Adrenal gland (tissue), 12 donors: ENCODE measurements around the gene ZNF618. TPM values are rescaled to one million over a fixed set of nuclear protein-coding genes. Genes with fewer than 3 reads are reported as not detected.
A peak's percentile ranks its signal among the peaks of the same experiment; 100 is the strongest.

Experiments used
- DNase-seq, 7 donors: peaks; one replicate each; pipeline ENCODE4 v3.0.0-alpha.2; 2019 to 2020
- H3K27ac ChIP-seq, 5 donors: fragments of 200-600 bp; sonication (generic) in 4 of 5; 1 replicate in 3 of 5; 2 replicates in 2 of 5; pipeline versions ENCODE4 v1.5.1 to v1.8.0; 2016 to 2020; ENCODE audit warnings: mild to moderate bottlenecking in 1 of 5
- H3K27me3 ChIP-seq: fragments of 200-600 bp; 2 replicates; pipeline ENCODE4 v1.8.0; 2021
- H3K36me3 ChIP-seq, 2 donors: fragments of 200-600 bp; replicated peaks in 1 of 2; 1 replicate in 1 of 2; 2 replicates in 1 of 2; pipeline versions ENCODE4 v1.5.1 to v1.8.0; 2018 to 2022
- H3K4me1 ChIP-seq, 2 donors: fragments of 200-600 bp; replicated peaks in 1 of 2; 1 replicate in 1 of 2; 2 replicates in 1 of 2; pipeline versions ENCODE4 v1.5.1 to v1.8.0; 2018 to 2021
- H3K4me3 ChIP-seq, 4 donors: fragments of 200-600 bp; sonication (generic) in 3 of 4; one replicate each; pipeline ENCODE4 v1.5.1; 2016 to 2018
- H3K9me3 ChIP-seq, 3 donors: fragments of 200-600 bp; sonication (generic) in 1 of 3; replicated peaks in 1 of 3; 1 replicate in 2 of 3; 2 replicates in 1 of 3; pipeline versions ENCODE4 v1.5.1 to v1.8.0; 2016 to 2021
- POLR2A ChIP-seq, 2 donors: fragments of 450-650 bp; IDR thresholded peaks; one replicate each; pipeline ENCODE4 v1.6.1; 2017; ENCODE audit warnings: antibody characterized with exemption in 2 of 2, mild to moderate bottlenecking in 2 of 2, moderate library complexity in 1 of 2
- WGBS, 4 donors: extraction: QIAGEN DNeasy Blood & Tissue Kit in 2 of 4; methylation state at CpG; one replicate each; pipeline versions ENCODE4 v1.1.5 to v1.1.7; 2013 to 2017; 5-methylcytosine and 5-hydroxymethylcytosine counted together
- intact Hi-C, 2 donors: fragments of 100-400 bp; cut with DNase I; formaldehyde crosslinking; loops; one replicate each; pipeline versions ENCODE4 v1.14.1 to v1.15.0; 2022 to 2023
- polyA plus RNA-seq, 3 donors: library from polyadenylated mRNA; stranded (reverse); fragments of 200-250 nt in 2 of 3; fragments of 350-450 nt in 1 of 3; fragmentation: Illumina TruSeq in 1 of 3; extraction: RNeasy Lipid Tissue Mini Kit (QIAGEN cat#74804) in 1 of 3; gene quantifications; one replicate each; pipeline ENCODE4 v1.2.3, GENCODE V29; 2013 to 2014
- total RNA-seq, 9 donors: library from RNA; depleted of rRNA in 4 of 9; stranded (reverse); fragments of >200 nt in 4 of 9; fragments of 120-200 nt in 1 of 9; fragmentation: NEBNext Ultra II Directional in 1 of 9; extraction: Animal tissue kit (Norgen Biotek cat#: 25700) in 1 of 9; gene quantifications; one replicate each; pipeline versions ENCODE4 v1.1.0 to v1.2.4, GENCODE V29; 2013 to 2023
- TF ChIP-seq, protein P1 (sequence below), 6 experiments: fragments of 450-650 bp in 4 of 6; fragments of 200-600 bp in 2 of 6; sonication (generic) in 1 of 6; IDR thresholded peaks; 1 replicate in 5 of 6; 2 replicates in 1 of 6; pipeline versions ENCODE4 v1.5.1 to v1.8.0; 2016 to 2021; ENCODE audit warnings: antibody characterized with exemption in 6 of 6, mild to moderate bottlenecking in 2 of 6, moderate library complexity in 1 of 6
- donor health status: healthy with polysubstance abuse.
- donor health status: Bipolar disorder and iron deficiency.
- donor health status: DM: yes; HTN: yes; CAD: no.
- donor health status: DM: no; HTN: no; CAD: no.
- donor health status: DM: no; HTN: no; CAD: no.
- donor health status: DM: yes; HTN: yes; CAD: no.

Gene ZNF618
- total and polyA plus RNA-seq, 12 donors = 4.5 to 21.3 (median 9.9) TPM

DNA sequence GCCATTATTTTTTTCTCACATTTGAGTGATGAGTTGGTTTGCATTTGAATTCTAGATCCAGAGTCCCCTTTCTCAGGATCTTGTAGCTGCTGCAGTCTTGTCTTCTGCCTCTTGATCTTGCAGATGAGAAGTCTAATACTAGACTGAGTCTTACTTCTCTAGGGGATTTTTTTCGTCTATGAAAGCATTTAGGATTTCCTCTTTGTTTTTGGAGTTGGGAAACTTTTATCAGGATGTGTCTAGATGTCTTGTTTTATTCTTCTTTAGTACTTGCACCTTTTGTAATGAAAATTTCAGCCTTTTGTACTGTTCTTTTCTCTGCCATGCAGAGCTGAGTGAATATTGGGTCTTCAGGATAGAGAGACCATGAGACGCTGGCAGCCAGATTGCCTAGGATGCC, 65.4 kb downstream of the ZNF618 start:
- DNase-seq = no peak
- no peaks in the 10 kb centered on the region for H3K27me3 ChIP-seq
- H3K36me3 ChIP-seq = no peaks in the 10 kb centered on the region
- peaks cover 12 to 15% of the 10 kb centered on the region in 2 donors for H3K4me1 ChIP-seq
- H3K27ac ChIP-seq = no peak overlapping the region
- H3K9me3 ChIP-seq = no peaks in the 10 kb centered on the region
- WGBS, 4 donors = 74 to 81% (median 80%) methylated on average over 2 of the region's 2 CpGs
- TF ChIP-seq, protein P1, sequence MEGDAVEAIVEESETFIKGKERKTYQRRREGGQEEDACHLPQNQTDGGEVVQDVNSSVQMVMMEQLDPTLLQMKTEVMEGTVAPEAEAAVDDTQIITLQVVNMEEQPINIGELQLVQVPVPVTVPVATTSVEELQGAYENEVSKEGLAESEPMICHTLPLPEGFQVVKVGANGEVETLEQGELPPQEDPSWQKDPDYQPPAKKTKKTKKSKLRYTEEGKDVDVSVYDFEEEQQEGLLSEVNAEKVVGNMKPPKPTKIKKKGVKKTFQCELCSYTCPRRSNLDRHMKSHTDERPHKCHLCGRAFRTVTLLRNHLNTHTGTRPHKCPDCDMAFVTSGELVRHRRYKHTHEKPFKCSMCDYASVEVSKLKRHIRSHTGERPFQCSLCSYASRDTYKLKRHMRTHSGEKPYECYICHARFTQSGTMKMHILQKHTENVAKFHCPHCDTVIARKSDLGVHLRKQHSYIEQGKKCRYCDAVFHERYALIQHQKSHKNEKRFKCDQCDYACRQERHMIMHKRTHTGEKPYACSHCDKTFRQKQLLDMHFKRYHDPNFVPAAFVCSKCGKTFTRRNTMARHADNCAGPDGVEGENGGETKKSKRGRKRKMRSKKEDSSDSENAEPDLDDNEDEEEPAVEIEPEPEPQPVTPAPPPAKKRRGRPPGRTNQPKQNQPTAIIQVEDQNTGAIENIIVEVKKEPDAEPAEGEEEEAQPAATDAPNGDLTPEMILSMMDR (IDR thresholded peaks at IDR 0.05) = no peak
- TF ChIP-seq POLR2A (IDR thresholded peaks at IDR 0.05) = no peak
- H3K4me3 ChIP-seq = peak overlapping the region in 1 of 4 donors; percentile 4
- intact Hi-C loops = no loop called here

DNA sequence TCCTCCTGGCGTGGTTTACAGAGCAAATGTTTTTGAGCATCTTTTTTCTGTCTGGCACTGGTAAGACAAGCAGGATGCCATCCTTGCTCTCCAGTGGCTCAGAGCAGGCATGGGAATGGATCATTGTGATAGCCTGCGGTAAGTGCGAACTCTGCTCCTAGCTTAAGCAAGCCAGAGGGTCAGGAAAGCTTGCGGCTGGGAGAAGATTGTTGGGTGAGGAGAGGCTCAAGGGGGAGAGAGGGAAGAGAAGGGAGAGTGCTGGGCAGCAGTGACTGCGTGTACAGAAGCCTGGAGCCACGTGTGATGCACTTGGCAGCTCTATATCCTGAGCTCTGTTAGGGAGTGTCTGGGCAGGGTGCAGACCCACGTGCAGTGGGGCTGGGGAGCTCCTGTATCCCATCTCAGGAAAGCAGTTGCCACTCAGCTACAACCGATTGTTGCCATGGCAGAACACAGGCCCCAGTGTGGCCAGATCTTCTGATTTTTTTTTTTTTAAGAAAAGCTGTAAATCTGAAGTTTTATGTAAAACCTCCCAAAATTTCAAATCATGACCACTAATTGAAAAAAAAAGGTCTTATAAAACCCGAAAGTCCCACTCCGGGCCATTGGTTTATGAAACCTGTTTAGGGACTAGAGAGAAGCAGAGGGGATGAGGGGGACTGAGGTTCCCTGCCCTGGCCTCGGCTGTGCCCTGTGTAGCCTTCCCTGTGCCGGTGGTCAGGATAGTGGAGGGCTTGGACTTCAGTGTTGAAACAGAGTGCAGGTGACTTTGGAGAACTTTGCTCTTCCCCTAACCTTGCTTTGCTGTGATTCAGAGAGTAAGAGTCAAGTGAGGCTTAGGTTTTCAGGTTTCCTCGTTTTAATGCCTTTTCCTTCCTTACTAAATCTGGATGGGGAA, 67.3 kb downstream of the ZNF618 start:
- TF ChIP-seq, protein P1 (IDR thresholded peaks at IDR 0.05) = no peak
- no peak for TF ChIP-seq POLR2A (IDR thresholded peaks at IDR 0.05)
- H3K27ac ChIP-seq = no peak overlapping the region
- DNase-seq = peak in 2 of 7 donors; percentile 3 to 41
- H3K4me1 ChIP-seq = no peaks in the 10 kb centered on the region
- H3K36me3 ChIP-seq = no peaks in the 10 kb centered on the region
- H3K27me3 ChIP-seq = no peaks in the 10 kb centered on the region
- WGBS, 4 donors = 81 to 92% (median 89%) methylated on average over 13 of the region's 13 CpGs
- H3K4me3 ChIP-seq = no peak overlapping the region
- intact Hi-C loops = no loop called here
- no peaks in the 10 kb centered on the region for H3K9me3 ChIP-seq

DNA sequence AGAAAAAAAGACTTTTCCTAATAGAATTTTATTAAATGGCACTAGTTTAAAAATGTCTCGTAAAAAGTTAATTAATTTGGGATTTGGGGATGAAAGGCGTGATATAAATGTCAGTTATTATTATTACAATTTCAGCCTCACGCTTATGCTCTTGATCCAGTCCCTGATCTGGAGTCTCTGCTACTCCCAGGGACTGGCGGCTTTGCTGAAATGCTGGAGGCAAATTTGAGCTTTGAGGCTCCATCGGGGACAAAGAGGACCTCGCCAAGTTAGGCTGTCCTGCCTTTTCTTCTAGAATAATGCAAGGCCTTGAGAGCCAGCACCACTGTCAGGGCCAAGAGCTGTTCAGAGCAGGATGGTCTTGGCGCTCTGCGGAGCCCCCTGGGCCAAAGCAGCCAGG, 69.7 kb downstream of the ZNF618 start:
- 88 to 93% (median 92%) methylated on average over 8 of the region's 8 CpGs for WGBS, 4 donors
- no peaks in the 10 kb centered on the region for H3K4me1 ChIP-seq
- intact Hi-C loops = no loop called here
- no peaks in the 10 kb centered on the region for H3K27me3 ChIP-seq
- H3K9me3 ChIP-seq = no peaks in the 10 kb centered on the region
- H3K4me3 ChIP-seq = no peak overlapping the region
- no peak overlapping the region for H3K27ac ChIP-seq
- H3K36me3 ChIP-seq = no peaks in the 10 kb centered on the region
- DNase-seq = no peak
- no peak for TF ChIP-seq POLR2A (IDR thresholded peaks at IDR 0.05)
- TF ChIP-seq, protein P1 (IDR thresholded peaks at IDR 0.05) = no peak

DNA sequence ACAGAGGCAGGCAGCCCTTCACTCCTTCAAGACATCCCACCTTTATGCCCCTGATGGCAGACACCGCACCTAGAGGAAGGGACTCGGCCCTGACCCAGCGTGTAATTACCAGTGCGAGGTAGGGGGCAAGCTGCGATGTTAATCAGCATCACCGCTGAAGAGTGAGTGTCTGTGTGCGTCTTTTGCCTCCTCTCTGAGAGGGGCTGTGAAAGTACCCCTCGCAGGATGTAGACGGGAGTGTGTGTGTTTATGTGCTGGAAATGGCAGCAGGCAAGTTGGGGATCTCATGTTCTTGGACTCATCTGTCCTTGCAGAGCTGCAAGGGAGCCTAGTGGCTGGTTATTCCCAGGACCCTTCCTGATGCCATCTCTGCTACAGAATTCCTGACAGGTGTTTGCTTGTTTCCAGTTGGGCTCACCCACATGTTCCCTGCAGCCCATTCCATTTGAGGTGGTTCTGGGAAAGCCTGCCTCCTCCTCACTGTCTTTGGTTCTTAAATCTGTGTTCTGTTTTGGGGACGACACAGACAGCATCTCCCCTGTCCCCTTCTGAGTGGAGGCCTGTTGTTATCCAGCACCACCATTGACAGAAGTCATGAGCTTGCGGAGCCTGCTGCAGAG, 70.5 kb downstream of the ZNF618 start:
- intact Hi-C loops = no loop called here
- TF ChIP-seq, protein P1 (IDR thresholded peaks at IDR 0.05) = no peak
- H3K27ac ChIP-seq = no peak overlapping the region
- 91 to 97% (median 96%) methylated on average over 10 to 11 of the region's 11 CpGs for WGBS, 4 donors
- no peaks in the 10 kb centered on the region for H3K4me1 ChIP-seq
- no peak overlapping the region for H3K4me3 ChIP-seq
- no peaks in the 10 kb centered on the region for H3K27me3 ChIP-seq
- H3K9me3 ChIP-seq = no peaks in the 10 kb centered on the region
- H3K36me3 ChIP-seq = no peaks in the 10 kb centered on the region
- no peak for DNase-seq
